Measurements from ENCODE around the gene FRK.

DNA sequence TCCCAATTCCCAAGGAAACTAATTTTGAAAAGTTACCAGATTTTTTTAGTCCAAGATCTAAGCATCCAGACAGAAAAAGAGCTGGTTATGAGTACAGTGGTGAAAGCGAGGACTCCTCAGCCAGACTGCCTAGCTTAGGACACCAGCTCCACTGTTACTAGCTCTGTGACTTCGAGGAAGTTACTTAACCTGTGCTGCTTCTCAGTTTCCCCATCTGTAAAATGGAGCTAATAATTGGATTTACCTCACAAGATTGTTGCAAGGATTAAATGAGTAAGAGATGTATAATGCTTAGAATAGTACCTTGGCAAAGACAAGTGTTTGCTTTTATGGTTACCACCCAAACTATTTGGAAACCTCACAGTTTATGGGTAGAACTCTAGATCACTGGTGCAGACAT, 41.1 kb upstream of the FRK start:
- TF ChIP-seq, protein P1, sequence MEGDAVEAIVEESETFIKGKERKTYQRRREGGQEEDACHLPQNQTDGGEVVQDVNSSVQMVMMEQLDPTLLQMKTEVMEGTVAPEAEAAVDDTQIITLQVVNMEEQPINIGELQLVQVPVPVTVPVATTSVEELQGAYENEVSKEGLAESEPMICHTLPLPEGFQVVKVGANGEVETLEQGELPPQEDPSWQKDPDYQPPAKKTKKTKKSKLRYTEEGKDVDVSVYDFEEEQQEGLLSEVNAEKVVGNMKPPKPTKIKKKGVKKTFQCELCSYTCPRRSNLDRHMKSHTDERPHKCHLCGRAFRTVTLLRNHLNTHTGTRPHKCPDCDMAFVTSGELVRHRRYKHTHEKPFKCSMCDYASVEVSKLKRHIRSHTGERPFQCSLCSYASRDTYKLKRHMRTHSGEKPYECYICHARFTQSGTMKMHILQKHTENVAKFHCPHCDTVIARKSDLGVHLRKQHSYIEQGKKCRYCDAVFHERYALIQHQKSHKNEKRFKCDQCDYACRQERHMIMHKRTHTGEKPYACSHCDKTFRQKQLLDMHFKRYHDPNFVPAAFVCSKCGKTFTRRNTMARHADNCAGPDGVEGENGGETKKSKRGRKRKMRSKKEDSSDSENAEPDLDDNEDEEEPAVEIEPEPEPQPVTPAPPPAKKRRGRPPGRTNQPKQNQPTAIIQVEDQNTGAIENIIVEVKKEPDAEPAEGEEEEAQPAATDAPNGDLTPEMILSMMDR (IDR thresholded peaks at IDR 0.05), result no peak
- TF ChIP-seq POLR2A (IDR thresholded peaks at IDR 0.05), result no peak
